DMS 273 treated with DMSO at 0.1 percent for 48 hours (cell line): Measurements from ENCODE around the gene PDE4D.

Experiments used
- DNase-seq: peaks from one replicate; lab custom pipeline; 2025; lab: John Stamatoyannopoulos, UW

The PDE4D gene

GRCh38 chr5:59100875-59101274 lies 792.7 kb downstream of the PDE4D start:
- no peak for DNase-seq

GRCh38 chr5:59099995-59100345 lies 793.6 kb downstream of the PDE4D start:
- no peak for DNase-seq

- no peak for DNase-seq
These were observed 794.1 kb downstream of the PDE4D start for GRCh38 chr5:59099270-59099994.

- DNase-seq, result no peak
These were observed 794.8 kb downstream of the PDE4D start for GRCh38 chr5:59098743-59099142.

GRCh38 chr5:59097712-59098111 lies 795.8 kb downstream of the PDE4D start:
- DNase-seq, result no peak

- no peak for DNase-seq
These were observed 796.4 kb downstream of the PDE4D start for GRCh38 chr5:59097116-59097515.

- DNase-seq, result no peak
These were observed 798.0 kb downstream of the PDE4D start for GRCh38 chr5:59095480-59095879.

DNA sequence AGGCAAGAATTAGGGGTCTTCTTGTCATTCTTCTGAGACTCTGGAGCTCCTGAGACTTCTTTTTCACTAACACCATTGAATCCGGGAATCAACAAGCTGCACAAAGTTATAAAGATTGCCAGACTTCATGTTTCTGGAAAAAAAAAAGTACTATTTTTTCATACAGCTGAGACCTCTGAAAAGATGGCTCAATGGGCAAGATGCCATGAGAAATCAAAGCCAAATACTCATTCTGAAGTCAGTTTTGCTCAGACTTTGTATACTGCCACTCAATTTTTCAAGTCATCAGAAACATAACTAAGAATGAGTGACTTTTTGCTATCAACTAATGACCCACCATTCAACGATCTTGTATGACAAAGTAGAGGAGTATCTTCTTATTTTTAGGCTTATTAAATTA lies 798.7 kb downstream of the PDE4D start:
- DNase-seq, result no peak

GRCh38 chr5:59093329-59093728 lies 800.2 kb downstream of the PDE4D start:
- DNase-seq, result no peak

DNA sequence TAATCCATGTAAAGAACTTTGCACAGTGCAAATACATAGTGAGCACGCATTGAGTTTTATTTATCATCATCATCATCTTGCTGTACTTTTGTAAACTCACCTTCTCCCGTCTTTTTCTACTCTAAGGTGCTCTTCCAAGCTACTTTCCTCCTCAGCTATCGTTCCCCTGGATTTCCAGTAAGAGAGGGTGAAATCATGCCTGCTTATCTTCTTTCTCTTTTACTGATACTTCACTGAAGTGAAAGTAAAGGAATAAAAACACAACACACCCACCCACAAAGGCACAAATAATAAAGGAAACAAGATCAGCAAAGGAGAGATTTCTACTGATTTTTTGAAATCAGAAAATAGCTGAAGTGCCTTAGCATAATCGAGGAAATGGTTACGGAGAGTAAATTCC lies 800.8 kb downstream of the PDE4D start:
- no peak for DNase-seq

DNA sequence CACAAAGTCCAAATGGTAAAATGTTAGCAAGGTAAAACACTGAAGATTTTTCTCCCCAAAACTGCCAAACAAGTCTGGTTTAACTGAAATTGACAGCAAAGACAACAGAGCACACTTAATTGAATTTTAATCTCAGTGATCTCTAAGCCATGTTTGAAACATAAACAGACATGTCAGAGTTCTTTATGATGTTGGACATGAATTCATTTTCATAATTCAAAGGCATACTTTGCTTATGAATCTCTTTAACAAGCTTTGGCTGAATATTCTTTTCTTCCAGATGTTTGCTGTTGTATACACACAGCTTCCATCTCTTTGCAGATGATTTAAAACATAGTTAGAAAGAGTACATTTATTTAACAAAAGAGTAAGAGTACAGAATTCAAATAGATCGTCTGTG lies 801.6 kb downstream of the PDE4D start:
- no peak for DNase-seq

DNA sequence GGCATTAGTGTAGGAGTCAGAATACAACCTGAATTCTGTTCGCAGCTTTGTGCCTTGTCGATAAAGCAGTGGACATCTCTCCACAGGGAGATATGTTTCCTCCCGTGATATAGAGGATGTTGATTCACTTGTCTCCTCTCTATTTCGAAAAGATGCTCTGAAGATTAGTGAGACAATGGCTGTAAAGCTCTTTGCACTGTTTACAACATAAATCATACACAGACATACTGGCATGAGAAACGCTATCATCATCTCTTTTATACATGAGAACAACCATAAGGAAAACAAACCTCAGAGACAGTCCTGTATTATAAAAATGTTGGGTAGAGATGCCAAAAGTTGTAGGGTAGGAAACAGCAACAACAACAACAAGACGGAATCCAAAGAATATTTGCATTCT lies 803.2 kb downstream of the PDE4D start:
- DNase-seq, result no peak

DNA sequence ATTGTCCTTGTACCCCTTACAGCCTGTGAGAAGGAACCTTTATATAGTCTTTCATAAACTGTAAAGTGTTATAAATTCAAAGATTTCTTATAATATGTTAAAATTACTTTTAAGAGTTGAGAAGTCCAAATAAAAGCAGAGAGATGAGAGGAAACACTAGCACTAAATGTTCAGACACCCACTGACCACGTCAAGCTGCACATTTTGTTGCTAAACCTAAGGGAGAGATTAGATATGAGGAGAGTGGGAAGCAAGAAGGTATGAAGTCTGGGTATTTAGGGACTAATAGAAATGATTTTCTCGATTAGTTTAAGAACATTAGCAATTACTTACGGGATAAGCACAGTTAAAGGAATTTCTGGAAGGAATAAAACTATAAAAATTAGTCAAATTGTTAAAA lies 803.8 kb downstream of the PDE4D start:
- no peak for DNase-seq

GRCh38 chr5:59088546-59088945 lies 805.0 kb downstream of the PDE4D start:
- no peak for DNase-seq

GRCh38 chr5:59086024-59086423 lies 807.5 kb downstream of the PDE4D start:
- DNase-seq, result no peak

DNA sequence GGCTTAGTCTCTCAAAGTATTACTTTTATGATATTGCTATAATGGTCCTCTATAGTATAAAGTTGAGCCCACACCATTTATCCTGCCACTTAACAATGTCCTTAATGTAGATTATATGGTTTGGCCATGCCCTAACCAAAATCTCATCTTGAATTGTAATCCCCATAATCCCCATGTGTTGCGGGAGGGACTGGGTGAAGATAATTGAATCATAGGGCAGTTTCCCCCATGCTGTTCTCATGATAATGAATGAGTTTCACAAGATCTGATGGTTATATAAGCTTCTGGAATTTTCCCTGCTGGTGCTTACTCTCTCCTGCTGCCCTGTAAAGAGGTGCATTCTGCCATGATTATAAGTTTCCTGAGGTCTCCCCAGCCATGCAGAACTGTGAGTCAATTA lies 811.8 kb downstream of the PDE4D start:
- DNase-seq, result no peak

DNA sequence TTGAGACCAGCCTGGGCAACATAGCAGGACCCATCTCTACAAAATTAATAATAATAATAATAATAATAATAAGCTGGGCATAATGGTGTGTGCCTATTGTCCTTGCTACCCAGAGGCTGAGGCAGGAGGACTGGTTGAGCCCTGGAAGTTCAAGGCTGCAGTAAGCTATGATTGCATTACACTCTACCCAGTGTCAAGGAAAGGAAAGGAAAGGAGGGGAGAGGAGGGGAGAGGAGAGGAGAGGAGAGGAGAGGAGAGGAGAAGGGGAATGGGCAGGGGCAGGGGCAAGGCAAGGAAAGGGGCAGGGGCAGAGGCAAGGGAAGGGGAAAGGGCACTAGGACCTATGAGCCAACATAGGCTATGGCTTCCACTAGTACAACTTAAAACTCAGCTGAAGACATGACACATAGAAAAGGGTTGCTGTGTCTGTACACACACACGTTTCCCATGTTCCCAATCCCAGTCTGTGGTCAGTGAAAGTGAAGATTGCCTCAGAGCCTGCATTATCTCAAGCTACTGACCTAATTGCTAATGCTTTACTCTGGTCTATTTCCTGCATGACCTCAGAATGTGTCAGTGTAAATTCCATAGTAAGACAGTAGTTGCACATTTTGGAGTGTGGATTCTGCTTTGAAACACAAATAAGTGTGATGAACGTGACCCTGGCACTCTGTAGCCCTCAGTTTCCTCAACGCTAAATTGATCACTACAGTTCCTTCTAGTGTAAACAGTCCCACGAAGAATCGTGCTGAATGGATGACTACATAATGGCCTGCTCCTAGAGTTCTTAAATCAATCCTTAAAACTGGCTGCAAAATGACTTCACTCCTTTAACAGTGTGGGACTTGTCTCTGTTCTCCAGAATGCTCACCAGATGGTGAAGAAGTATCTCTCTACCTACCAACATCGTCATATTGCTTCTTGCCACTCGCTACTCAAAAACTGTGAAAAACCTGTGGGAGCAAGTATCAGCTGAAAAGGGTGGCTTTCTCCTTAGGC lies 813.6 kb downstream of the PDE4D start:
- DNase-seq, result no peak

GRCh38 chr5:59071755-59072549 lies 821.6 kb downstream of the PDE4D start:
- no peak for DNase-seq

DNA sequence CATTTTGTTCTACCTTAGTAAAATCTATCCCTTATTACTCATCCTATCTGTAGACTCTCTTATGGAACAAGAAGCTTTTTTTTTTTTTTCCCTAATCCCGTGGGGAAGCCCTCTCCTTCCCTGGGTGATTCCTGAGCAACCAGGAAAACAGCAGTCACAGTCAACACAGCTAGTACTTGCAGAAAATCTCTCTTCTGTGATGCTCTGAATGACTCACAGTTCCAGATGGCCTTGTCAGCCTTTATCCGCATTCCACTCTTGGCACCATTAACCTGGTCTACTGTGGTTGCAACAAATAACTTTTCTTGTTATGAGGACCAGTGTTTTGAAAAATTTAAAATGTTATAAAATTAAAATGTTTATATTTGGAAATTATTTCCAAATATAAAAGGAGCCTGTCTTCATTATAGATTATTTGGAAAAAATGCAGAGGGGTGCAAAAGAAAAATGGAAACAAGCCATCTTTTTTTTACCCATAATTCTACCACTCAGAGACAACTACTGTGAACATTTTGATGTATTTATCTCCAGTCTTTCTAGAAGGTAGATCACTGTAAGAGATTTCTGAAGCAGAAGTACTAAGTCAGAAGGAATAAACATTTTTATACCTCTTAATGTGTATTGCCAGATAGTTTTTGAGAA lies 824.0 kb downstream of the PDE4D start:
- DNase-seq, result peak; percentile 33

DNA sequence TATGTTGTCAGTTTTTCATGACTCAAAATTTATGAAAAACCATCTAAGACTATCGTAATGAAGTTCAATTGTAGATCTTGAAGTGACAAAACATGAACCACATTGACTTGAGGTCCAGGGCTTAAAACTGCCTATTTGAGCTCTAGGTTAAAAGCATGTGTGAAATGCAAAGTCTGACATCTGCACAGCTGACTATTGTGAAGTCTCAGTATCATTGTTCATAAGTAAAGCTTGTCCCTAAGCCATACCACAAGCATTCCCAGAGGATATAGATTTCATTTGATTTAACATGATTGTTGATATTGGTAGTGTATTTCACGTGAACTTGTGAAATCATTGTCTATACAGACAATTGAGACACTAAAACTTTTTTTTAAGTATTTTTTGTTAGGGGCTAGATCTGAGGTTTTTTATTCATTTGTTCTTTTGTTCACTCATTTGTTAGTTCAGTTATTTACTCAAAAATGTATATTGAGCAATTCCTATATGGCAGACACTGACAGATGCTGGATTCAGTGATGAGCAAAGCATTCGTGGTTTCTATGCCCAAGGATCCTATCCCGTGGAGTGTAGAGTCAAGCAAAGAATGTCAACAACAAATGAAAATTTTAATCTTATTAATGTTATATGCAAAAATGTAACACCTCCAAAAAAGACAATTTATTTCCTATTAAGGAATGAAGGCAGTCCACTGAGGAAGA lies 825.4 kb downstream of the PDE4D start:
- no peak for DNase-seq
